Cerebellar nuclear complex (tissue), 1 donor: ENCODE data around the gene FAM89B.

ENCODE experiments used
- DNase-seq, 2 experiments: peaks; one replicate each; lab custom pipeline; 2025; lab: John Stamatoyannopoulos, UW

FAM89B gene

DNA sequence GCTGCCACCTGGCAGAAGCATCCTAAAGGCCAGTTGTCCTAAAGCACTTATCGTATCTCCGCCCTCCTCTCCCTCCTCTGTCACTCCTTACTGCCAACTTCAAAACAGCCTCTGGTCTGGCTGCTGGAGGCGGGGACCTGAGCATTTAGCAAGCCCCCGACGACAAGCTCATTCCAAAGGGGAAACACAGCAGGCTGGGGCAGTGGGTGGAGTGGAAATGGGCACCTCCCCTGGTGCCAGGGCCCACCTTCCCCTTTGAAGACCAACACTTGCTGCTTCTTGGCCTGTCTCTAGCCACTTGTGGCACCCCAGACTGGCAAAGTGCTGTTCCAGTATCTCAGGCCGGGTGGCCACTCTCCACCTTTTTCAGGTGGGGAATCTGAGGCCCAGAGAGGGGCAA lies 38.1 kb downstream of the FAM89B start:
- DNase-seq, result no peak

GRCh38 chr11:65611028-65611757 lies 38.9 kb downstream of the FAM89B start:
- DNase-seq, result no peak

GRCh38 chr11:65611758-65612603 lies 39.6 kb downstream of the FAM89B start:
- no peak for DNase-seq

DNA sequence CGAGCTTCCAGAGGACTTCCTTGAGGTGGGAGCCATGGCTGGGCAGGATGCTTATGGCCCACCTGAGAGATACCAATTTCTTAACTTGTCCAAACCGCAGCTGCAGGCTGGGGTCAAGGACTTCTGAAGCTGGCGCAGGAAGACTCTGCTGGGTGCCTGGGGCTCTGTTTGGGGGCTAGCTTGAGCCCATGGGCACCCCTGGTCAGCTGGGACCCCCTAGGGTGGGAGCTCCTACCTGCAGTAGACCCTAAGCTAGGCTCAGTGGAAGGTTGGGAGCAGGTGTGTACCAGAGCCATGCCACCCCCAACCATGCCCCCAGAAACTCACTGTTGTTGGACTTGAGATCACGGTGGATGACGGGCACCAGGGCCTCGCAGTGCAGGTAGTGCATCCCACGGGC lies 40.4 kb downstream of the FAM89B start:
- DNase-seq, result no peak

GRCh38 chr11:65613091-65613928 lies 41.0 kb downstream of the FAM89B start:
- peak in 1 of 2 experiments; percentile 22 for DNase-seq

DNA sequence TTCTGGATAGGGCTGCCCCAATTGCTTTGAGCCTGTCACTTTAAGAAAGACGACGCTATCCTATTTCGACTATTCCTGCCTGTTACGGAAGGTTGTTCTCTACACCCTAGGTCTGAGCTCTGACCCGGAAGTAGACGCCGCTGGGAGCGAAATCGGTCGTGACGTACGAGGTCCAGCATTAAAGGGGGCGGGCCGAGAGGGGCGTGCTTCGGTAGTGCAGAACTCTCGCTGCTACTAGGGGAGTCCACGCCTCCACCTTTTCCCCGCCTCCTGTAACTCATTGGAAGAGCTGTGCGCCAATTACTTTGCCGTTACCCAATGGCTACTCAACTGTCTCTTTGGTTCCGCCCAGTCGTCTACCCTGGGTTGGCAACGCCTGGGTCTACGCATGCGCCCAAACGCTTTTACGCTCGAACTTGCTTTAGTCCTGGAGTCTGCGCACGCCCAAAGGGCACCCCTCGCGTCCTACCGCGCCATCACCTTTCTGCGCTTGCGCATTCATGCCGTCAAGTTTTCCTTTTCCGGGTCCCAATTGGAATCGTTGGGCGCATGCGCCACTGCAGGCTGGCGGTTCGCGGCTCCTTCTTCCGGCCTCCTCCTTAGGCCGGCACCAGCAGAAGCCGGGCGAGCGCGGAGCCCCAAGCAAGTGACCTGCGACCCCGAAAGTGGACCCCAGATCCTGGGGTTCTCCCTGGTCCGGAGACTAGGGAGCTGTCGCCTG lies 43.1 kb downstream of the FAM89B start, which contains the start of gene PCNX3:
TSS of gene PCNX3 (plus strand) at position 548 of the 721 bp plus-strand sequence. CDS start 536 bp downstream, outside the sequence.
- DNase-seq, result peak; percentile 98 to 99

- DNase-seq, result no peak
These were observed 43.7 kb downstream of the FAM89B start for GRCh38 chr11:65615950-65616574.

- DNase-seq, result no peak
These were observed 44.2 kb downstream of the FAM89B start for GRCh38 chr11:65616575-65617001.

DNA sequence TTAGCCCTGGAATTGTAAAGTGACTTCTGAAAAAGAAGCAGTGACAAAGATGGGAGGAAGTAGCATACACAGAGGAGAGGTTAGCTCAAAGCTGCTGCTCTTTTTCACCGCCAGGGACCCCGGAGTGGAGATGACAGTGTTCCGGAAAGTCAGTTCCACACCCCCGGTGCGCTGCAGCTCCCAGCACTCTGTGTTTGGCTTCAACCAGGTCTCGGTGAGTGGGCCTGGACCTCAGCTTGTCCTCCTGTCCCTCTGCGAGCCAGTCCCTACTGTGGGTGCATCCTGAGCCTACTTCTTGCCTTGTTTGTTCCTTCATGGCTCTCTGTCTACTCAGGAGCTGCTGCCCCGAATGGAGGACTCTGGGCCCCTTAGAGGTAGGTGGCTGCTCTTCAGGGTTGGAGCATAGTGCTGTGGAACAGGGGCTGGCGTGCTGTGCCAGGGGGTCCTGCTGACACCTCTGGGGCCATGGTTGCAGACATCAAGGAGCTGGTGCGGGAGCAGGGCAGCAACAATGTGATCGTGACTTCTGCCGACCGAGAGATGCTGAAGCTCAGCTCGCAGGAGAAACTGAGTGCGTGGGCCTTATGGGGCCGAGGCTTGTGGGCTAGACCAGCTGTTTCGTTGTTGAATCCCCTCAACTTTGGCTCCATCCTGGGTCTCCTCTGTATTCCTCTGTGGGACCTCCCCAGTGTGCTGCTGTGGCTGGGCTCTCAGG lies 45.0 kb downstream of the FAM89B start:
- DNase-seq, result no peak

GRCh38 chr11:65617990-65618751 lies 45.8 kb downstream of the FAM89B start:
- DNase-seq, result no peak

DNA sequence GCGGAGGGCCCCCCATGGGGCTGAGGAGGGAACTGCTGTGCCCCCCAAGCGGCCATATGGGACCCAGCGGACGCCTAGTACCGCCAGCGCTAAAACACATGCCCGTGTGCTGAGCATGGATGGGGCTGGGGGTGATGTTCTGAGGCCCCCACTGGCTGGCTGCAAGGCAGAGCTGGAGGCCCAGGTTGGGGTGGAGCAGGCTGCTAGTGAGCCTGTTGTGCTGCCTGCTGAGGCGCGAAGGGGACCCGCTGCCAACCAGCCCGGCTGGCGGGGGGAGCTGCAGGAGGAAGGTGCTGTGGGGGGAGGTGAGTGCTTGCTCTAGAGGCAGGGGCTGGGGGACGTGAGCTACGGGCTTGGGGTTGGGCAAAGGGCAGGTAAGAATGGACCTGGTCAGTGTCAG lies 46.4 kb downstream of the FAM89B start:
- DNase-seq, result no peak

DNA sequence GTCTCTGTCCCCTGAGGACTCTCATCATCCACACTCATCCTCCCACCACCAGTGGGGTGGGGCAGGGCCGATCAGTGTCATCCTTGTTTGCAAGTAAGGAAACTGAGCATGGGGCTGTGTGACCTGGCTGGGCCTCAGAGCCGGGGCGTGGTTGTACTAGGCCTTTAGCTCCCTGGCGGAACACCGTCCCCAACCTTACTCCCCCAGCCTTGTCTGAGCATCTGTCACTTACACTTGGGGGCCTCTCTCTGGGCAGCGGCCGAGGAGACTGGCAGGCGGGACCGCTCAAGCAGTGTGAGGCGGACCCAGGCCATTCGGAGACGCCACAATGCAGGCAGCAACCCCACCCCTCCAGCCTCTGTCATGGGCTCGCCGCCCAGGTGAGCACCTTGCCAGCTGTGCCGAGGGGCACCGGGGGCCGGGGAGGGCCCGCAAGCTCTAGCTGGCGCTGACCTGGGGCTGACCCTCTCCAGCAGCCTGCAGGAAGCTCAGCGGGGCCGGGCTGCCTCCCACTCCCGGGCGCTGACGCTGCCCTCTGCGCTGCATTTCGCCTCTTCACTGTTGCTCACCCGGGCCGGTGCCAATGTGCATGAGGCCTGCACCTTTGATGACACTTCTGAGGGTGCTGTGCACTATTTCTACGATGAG lies 47.1 kb downstream of the FAM89B start:
- DNase-seq, result no peak

- no peak for DNase-seq
These were observed 48.3 kb downstream of the FAM89B start for GRCh38 chr11:65620666-65621065.

DNA sequence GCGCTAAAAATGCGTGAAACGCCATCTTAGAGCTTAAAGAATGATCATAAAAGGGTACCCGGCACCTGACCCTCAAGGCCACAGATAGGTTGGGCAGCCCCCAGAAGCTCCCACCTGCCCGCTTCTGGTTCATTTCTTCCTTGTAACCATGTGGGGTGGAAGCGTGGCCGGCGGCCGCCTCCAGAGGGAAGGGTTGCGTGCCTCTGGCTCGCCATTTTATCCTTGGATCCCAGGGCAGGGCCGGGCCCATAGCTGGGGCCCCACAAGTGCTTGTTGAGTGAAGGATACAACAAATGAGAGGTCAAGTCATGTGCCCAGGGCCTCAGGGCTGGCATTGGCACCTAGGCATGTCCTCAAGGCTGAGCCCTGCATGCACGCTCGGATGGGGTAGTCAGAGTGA lies 49.1 kb downstream of the FAM89B start:
- no peak for DNase-seq

DNA sequence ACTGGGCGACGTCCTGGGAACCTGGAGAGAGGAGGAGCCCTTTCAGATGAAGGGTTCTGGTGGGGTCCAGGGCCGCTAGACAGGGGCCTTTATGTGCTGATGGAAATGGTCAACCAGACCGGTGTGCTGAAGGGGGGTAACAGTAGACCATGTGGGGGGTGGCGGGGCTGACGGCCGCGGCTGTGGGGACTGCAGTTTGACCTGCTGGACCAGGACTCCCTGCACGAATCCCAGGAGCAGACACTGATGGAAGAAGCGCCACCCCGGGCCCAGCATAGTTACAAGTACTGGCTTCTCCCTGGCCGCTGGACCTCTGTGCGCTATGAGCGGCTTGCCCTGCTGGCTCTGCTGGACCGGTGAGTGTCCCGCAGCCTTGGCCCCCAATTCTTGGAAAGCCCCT lies 49.7 kb downstream of the FAM89B start:
- DNase-seq, result no peak

GRCh38 chr11:65623177-65623576 lies 50.8 kb downstream of the FAM89B start:
- no peak for DNase-seq
